HG03280 (cell line): ENCODE results near the gene RHOB.
"Not testable (repeated sequence)": the region's sequence is repeated elsewhere in the genome, so short reads cannot be mapped to it uniquely, and the experiment has no call there.

ENCODE experiments used
- ATAC-seq: cut with Tn5 transposase; IDR thresholded peaks from one replicate; pipeline ENCODE4 v1.9.1; 2021; ENCODE audit warnings: mild to moderate bottlenecking, moderate library complexity; ENCODE audit not compliant: unreplicated experiment

RHOB gene

GRCh38 chr2:20446917-20447436, at the start of gene RHOB:
Gene RHOB, plus strand, starts transcription at chr2:20447074. Its CDS starts 392 bp downstream, at chr2:20447466.
- peak; percentile 98 for ATAC-seq

- ATAC-seq = no peak
These were observed 48.9 kb upstream of the RHOB start for GRCh38 chr2:20397811-20398447.

GRCh38 chr2:20398956-20399567, 47.8 kb upstream of the RHOB start:
- ATAC-seq = no peak

- ATAC-seq = no peak
These were observed 46.6 kb upstream of the RHOB start for GRCh38 chr2:20400306-20400705.

- ATAC-seq = no peak
These were observed 45.9 kb upstream of the RHOB start for GRCh38 chr2:20400787-20401488.

- ATAC-seq = no peak
These were observed 45.4 kb upstream of the RHOB start for GRCh38 chr2:20401489-20401835.

- ATAC-seq = no peak
These were observed 43.0 kb upstream of the RHOB start for GRCh38 chr2:20403774-20404312.

- ATAC-seq = no peak
These were observed 41.9 kb upstream of the RHOB start for GRCh38 chr2:20404950-20405349.

GRCh38 chr2:20409039-20409438, 37.8 kb upstream of the RHOB start:
- no peak for ATAC-seq

GRCh38 chr2:20410556-20411277, 36.2 kb upstream of the RHOB start:
- ATAC-seq = no peak

- peak; percentile 98 for ATAC-seq
These were observed 35.4 kb upstream of the RHOB start for GRCh38 chr2:20411361-20411894.

GRCh38 chr2:20414806-20415205, 32.1 kb upstream of the RHOB start:
- ATAC-seq = no peak

GRCh38 chr2:20415511-20415918, 31.4 kb upstream of the RHOB start:
- no peak for ATAC-seq

- ATAC-seq = no peak
These were observed 30.2 kb upstream of the RHOB start for GRCh38 chr2:20416723-20417122.

- ATAC-seq = not testable (repeated sequence)
These were observed 29.5 kb upstream of the RHOB start for GRCh38 chr2:20417230-20417821.

GRCh38 chr2:20418519-20418918, 28.4 kb upstream of the RHOB start:
- no peak for ATAC-seq

- ATAC-seq = no peak
These were observed 27.8 kb upstream of the RHOB start for GRCh38 chr2:20419007-20419576.

- no peak for ATAC-seq
These were observed 27.1 kb upstream of the RHOB start for GRCh38 chr2:20419752-20420151.

GRCh38 chr2:20421336-20421987, 25.4 kb upstream of the RHOB start:
- no peak for ATAC-seq

GRCh38 chr2:20421988-20422370, 24.9 kb upstream of the RHOB start:
- ATAC-seq = no peak
